Mucosa of rectum (tissue), 2 donors: ENCODE measurements around the gene CAMK1D.

Source experiments
- H3K27ac ChIP-seq, 2 donors: one replicate each; pipeline ENCODE4 v1.7.0; 2013; ENCODE audit warnings: inconsistent platforms in 2 of 2, low read depth in 2 of 2, low read length in 2 of 2
- H3K27me3 ChIP-seq, 2 donors: one replicate each; pipeline ENCODE4 v1.7.0; 2013; ENCODE audit warnings: low read length in 2 of 2; ENCODE audit not compliant: control insufficient read depth in 2 of 2, insufficient read depth in 2 of 2
- H3K36me3 ChIP-seq, 2 donors: one replicate each; pipeline ENCODE4 v1.7.0; 2013; ENCODE audit warnings: low read length in 2 of 2; ENCODE audit not compliant: control insufficient read depth in 2 of 2, insufficient read depth in 2 of 2
- H3K4me1 ChIP-seq, 2 donors: one replicate each; pipeline ENCODE4 v1.7.0; 2013; ENCODE audit warnings: low read length in 2 of 2, mild to moderate bottlenecking in 1 of 2; ENCODE audit not compliant: control insufficient read depth in 2 of 2, insufficient read depth in 2 of 2
- H3K4me3 ChIP-seq, 2 donors: one replicate each; pipeline ENCODE4 v1.7.0; 2013; ENCODE audit warnings: low read length in 2 of 2
- H3K9ac ChIP-seq, 2 donors: one replicate each; pipeline ENCODE4 v1.7.0; 2013; ENCODE audit warnings: low read length in 2 of 2, low read depth in 1 of 2, mild to moderate bottlenecking in 1 of 2
- H3K9me3 ChIP-seq, 2 donors: one replicate each; pipeline ENCODE4 v1.7.0; 2013; ENCODE audit warnings: low read length in 2 of 2; ENCODE audit not compliant: control insufficient read depth in 2 of 2
- donor health status: healthy.
- donor health status: Normal muscosa, but diverticular disease.

The CAMK1D gene

GRCh38 chr10:12384906-12385305, 35.6 kb downstream of the CAMK1D start:
- Histone ChIP-seq H3K36me3 (no peaks in the 10 kb centered on the region), H3K27me3 (no peaks in the 10 kb centered on the region), H3K9ac (no peak overlapping the region), H3K4me1 (peaks cover 9 to 11% of the 10 kb centered on the region in 2 donors), H3K4me3 (no peak overlapping the region), H3K27ac (no peak overlapping the region), H3K9me3 (no peaks in the 10 kb centered on the region)

- no peak overlapping the region for H3K27ac ChIP-seq
- H3K27me3 ChIP-seq = no peaks in the 10 kb centered on the region
- H3K9ac ChIP-seq = no peak overlapping the region
- H3K36me3 ChIP-seq = no peaks in the 10 kb centered on the region
- H3K4me3 ChIP-seq = no peak overlapping the region
- H3K4me1 ChIP-seq = peaks cover 6 to 7% of the 10 kb centered on the region in 2 donors
- H3K9me3 ChIP-seq = no peaks in the 10 kb centered on the region
These were observed 38.3 kb downstream of the CAMK1D start for GRCh38 chr10:12387561-12388210.

DNA sequence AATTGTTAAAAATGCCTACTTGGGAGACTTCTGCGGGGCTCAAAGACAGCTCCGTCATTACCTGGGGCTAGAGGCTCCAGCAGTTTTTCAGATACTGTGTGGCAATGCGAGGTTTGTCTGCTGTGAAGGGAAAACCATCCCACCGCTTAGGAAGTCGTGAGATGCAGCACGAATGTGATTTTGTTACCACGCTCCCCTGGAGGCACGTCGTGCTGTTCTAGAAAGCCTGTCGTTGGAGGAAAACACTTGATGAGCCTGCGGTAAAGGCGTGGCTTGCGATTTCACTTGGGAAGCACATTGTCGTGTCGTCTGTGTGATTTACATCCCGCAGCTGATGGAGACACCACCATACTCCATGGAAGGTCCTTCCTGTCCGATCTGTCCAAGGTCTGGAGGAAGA, 39.3 kb downstream of the CAMK1D start:
- H3K9me3 ChIP-seq = no peaks in the 10 kb centered on the region
- H3K27me3 ChIP-seq = no peaks in the 10 kb centered on the region
- H3K4me1 ChIP-seq = peaks cover 6 to 7% of the 10 kb centered on the region in 2 donors
- no peaks in the 10 kb centered on the region for H3K36me3 ChIP-seq
- no peak overlapping the region for H3K9ac ChIP-seq
- no peak overlapping the region for H3K4me3 ChIP-seq
- H3K27ac ChIP-seq = no peak overlapping the region

DNA sequence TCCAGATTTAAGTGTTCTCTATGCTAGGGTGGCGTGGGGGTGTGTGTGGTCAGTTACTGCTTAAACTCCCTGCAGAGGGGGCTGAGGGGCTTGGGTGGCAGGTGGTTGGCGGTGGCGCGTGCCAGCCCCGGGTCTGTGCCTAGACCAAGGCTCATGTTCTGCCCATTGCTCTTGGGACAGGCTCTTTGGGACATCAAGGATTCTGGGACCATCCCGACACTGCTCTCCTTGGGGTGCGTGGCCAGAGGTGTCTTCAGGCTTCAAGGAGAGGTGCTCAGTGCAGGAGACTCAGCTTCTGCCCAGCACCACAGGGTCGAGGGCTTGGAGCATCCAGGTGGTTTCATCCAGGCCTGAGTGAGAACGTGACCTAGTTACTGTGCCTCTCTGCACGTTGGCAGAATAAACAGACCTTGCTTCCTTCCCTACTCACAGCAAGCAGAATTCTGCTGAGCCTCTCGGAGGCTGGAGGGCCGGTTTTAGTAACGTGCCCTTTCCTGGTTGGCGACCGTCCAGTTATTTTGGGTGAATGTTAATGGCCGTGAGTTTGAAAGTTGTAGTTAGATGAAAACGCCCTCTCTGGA, 39.9 kb downstream of the CAMK1D start:
- Histone ChIP-seq H3K4me1 (peaks cover 6 to 7% of the 10 kb centered on the region in 2 donors), H3K9ac (no peak overlapping the region), H3K36me3 (no peaks in the 10 kb centered on the region), H3K27me3 (no peaks in the 10 kb centered on the region), H3K9me3 (no peaks in the 10 kb centered on the region), H3K4me3 (no peak overlapping the region), H3K27ac (no peak overlapping the region)

- H3K27ac ChIP-seq = no peak overlapping the region
- no peaks in the 10 kb centered on the region for H3K27me3 ChIP-seq
- H3K36me3 ChIP-seq = no peaks in the 10 kb centered on the region
- H3K9me3 ChIP-seq = no peaks in the 10 kb centered on the region
- H3K4me3 ChIP-seq = no peak overlapping the region
- H3K9ac ChIP-seq = no peak overlapping the region
- H3K4me1 ChIP-seq = peaks cover 6 to 7% of the 10 kb centered on the region in 2 donors
These were observed 41.4 kb downstream of the CAMK1D start for GRCh38 chr10:12390733-12391132.

- H3K4me3 ChIP-seq = no peak overlapping the region
- H3K36me3 ChIP-seq = no peaks in the 10 kb centered on the region
- H3K4me1 ChIP-seq = peaks cover 6 to 7% of the 10 kb centered on the region in 2 donors
- H3K27ac ChIP-seq = no peak overlapping the region
- H3K9ac ChIP-seq = no peak overlapping the region
- H3K9me3 ChIP-seq = no peaks in the 10 kb centered on the region
- no peaks in the 10 kb centered on the region for H3K27me3 ChIP-seq
These were observed 41.9 kb downstream of the CAMK1D start for GRCh38 chr10:12391206-12391605.

DNA sequence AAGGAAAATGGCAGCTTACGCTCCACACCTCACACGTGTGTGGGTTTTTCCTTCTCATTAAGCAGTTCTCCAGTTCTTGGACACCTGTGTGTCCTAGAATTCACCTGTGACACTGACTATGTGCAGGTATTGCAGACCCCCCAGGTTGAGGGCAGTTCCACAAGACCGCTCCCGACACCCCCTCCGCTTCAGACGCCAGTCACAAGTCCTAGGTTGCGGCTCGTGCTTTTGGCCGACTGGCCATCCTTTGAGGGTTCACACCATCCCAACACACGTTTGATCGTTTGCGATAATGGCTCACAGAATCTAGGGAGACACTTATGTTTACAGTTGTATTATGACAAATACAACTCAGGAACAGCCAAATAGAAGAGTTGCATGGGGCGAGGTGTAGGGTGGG, 44.5 kb downstream of the CAMK1D start:
- Histone ChIP-seq H3K27me3 (no peaks in the 10 kb centered on the region), H3K4me3 (no peak overlapping the region), H3K9me3 (no peaks in the 10 kb centered on the region), H3K4me1 (peaks cover 5 to 6% of the 10 kb centered on the region in 2 donors), H3K9ac (no peak overlapping the region), H3K27ac (no peak overlapping the region), H3K36me3 (no peaks in the 10 kb centered on the region)

GRCh38 chr10:12394241-12395033, 45.1 kb downstream of the CAMK1D start:
- no peak overlapping the region for H3K27ac ChIP-seq
- no peaks in the 10 kb centered on the region for H3K27me3 ChIP-seq
- no peak overlapping the region for H3K4me3 ChIP-seq
- H3K4me1 ChIP-seq = peaks cover 0 to under 1% of the 10 kb centered on the region in 2 donors
- H3K9me3 ChIP-seq = no peaks in the 10 kb centered on the region
- no peaks in the 10 kb centered on the region for H3K36me3 ChIP-seq
- H3K9ac ChIP-seq = no peak overlapping the region

GRCh38 chr10:12396093-12396492, 46.7 kb downstream of the CAMK1D start:
- Histone ChIP-seq H3K27ac (no peak overlapping the region), H3K27me3 (no peaks in the 10 kb centered on the region), H3K9ac (no peak overlapping the region), H3K9me3 (no peaks in the 10 kb centered on the region), H3K4me3 (no peak overlapping the region), H3K4me1 (no peaks in the 10 kb centered on the region), H3K36me3 (no peaks in the 10 kb centered on the region)

DNA sequence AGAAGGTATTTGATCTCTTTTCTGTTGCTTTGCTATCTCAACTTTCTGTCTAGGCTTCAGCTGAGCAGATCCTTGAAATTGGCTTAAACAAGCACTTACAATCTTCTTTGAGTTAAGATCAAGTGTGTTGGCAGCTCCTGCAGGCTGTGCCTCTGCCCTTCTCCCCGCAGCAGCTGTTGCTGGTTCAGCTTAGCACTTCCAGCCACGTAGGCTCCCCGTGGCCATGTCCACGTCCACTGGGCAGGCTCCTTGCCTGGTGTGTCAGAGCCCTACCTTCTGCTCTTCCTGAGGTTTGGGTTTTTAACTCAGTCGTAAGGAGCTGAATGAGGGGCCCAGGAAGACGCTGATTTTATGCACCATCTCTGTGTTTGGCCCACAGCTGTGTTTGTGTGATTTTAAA, 47.2 kb downstream of the CAMK1D start:
- no peaks in the 10 kb centered on the region for H3K27me3 ChIP-seq
- H3K27ac ChIP-seq = no peak overlapping the region
- H3K9me3 ChIP-seq = no peaks in the 10 kb centered on the region
- H3K36me3 ChIP-seq = no peaks in the 10 kb centered on the region
- no peak overlapping the region for H3K9ac ChIP-seq
- no peaks in the 10 kb centered on the region for H3K4me1 ChIP-seq
- H3K4me3 ChIP-seq = no peak overlapping the region
